H1 (cell line): ENCODE results near the gene AP1G2. TPM values are rescaled to one million over a fixed set of nuclear protein-coding genes. Genes with fewer than 3 reads are reported as not detected.
"Not testable (repeated sequence)": the region's sequence is repeated elsewhere in the genome, so short reads cannot be mapped to it uniquely, and the experiment has no call there.

Experiments used
- CTCF ChIA-PET: fragments of 300-600 bp; sonication (Branson Sonifier 250); formaldehyde crosslinking; loops from one replicate; lab custom pipeline; 2021; ENCODE audit not compliant: partially characterized antibody; lab: Charles Lee
- POLR2A ChIA-PET: fragments of 300-600 bp; sonication (Branson Sonifier 250); formaldehyde crosslinking; loops from one replicate; lab custom pipeline; 2021; ENCODE audit warnings: inconsistent platforms; ENCODE audit not compliant: partially characterized antibody; lab: Charles Lee
- DNase-seq, 2 experiments: peaks; one replicate each; pipeline versions ENCODE4 v3.0.0 to v3.0.0-alpha.2; 2010 to 2022; ENCODE audit warnings: low spot score in 2 of 2, low read depth in 1 of 2, mixed read lengths in 1 of 2
- FAIRE-seq: peaks from 2 replicates; lab custom pipeline; 2011; peaks lifted over from hg19 to GRCh38; lab: Jason Lieb, UNC
- H2AFZ ChIP-seq: 2 replicates; pipeline ENCODE4 v1.8.1; 2012; ENCODE audit warnings: low read length, inconsistent platforms
- H2AK5ac ChIP-seq: 2 replicates; pipeline ENCODE4 v1.6.1; 2013; ENCODE audit warnings: low read depth, low read length
- H2BK120ac ChIP-seq: replicated peaks from 2 replicates; pipeline ENCODE3; 2013; ENCODE audit warnings: low read depth, low read length, inconsistent platforms
- H2BK12ac ChIP-seq: 2 replicates; pipeline ENCODE4 v1.6.1; 2013; ENCODE audit warnings: low read depth, low read length
- H2BK15ac ChIP-seq: 2 replicates; pipeline ENCODE4 v1.6.1; 2013; ENCODE audit warnings: low read length
- H2BK20ac ChIP-seq: 2 replicates; pipeline ENCODE4 v1.6.1; 2013; ENCODE audit warnings: low read length
- H2BK5ac ChIP-seq: 2 replicates; pipeline ENCODE4 v1.6.1; 2013; ENCODE audit warnings: low read depth, low read length
- H3K14ac ChIP-seq: 2 replicates; pipeline ENCODE4 v1.6.1; 2013; ENCODE audit warnings: inconsistent platforms; ENCODE audit not compliant: insufficient read length
- H3K18ac ChIP-seq: 2 replicates; pipeline ENCODE4 v1.6.1; 2013; ENCODE audit warnings: low read length; ENCODE audit errors: extremely low read depth
- H3K23ac ChIP-seq: 2 replicates; pipeline ENCODE4 v1.6.1; 2013; ENCODE audit warnings: inconsistent platforms; ENCODE audit not compliant: insufficient read length
- H3K23me2 ChIP-seq: 2 replicates; pipeline ENCODE4 v1.6.1; 2013; ENCODE audit warnings: low read depth, low read length
- H3K27ac ChIP-seq: 2 replicates; pipeline ENCODE4 v1.6.1; 2011; ENCODE audit warnings: low read depth, low read length, inconsistent platforms
- H3K27me3 ChIP-seq, 4 experiments: replicated peaks in 1 of 4; 1 replicate in 1 of 4; 2 replicates in 3 of 4; pipeline versions ENCODE4 v1.6.1 to v1.8.1; 2011 to 2013; ENCODE audit warnings: low read length in 3 of 4, mild to moderate bottlenecking in 3 of 4, inconsistent platforms in 2 of 4, mixed read lengths in 2 of 4, moderate library complexity in 1 of 4; ENCODE audit not compliant: control insufficient read depth in 3 of 4, insufficient read depth in 3 of 4; ENCODE audit errors: extremely low read depth in 1 of 4
- H3K36me3 ChIP-seq, 4 experiments: 2 replicates each; pipeline versions ENCODE4 v1.6.1 to v1.8.1; 2011 to 2013; ENCODE audit warnings: mild to moderate bottlenecking in 4 of 4, low read length in 3 of 4, moderate library complexity in 2 of 4, control low read depth in 1 of 4, inconsistent platforms in 1 of 4; ENCODE audit not compliant: insufficient read depth in 4 of 4, control insufficient read depth in 2 of 4
- H3K4ac ChIP-seq: replicated peaks from 2 replicates; pipeline ENCODE3; 2013; ENCODE audit warnings: low read length, low read depth, mixed read lengths, inconsistent platforms; ENCODE audit not compliant: insufficient read length
- H3K4me1 ChIP-seq, 4 experiments: replicated peaks in 1 of 4; 1 replicate in 1 of 4; 2 replicates in 3 of 4; pipeline versions ENCODE4 v1.6.1 to v1.8.1; 2011 to 2013; ENCODE audit warnings: low read length in 3 of 4, inconsistent platforms in 2 of 4, mixed read lengths in 1 of 4; ENCODE audit not compliant: insufficient read depth in 4 of 4, control insufficient read depth in 3 of 4
- H3K4me2 ChIP-seq, 2 experiments: 2 replicates each; pipeline versions ENCODE4 v1.6.1 to v1.8.1; 2011 to 2013; ENCODE audit warnings: low read depth in 2 of 2, low read length in 2 of 2, control low read depth in 1 of 2, inconsistent platforms in 1 of 2, mild to moderate bottlenecking in 1 of 2; ENCODE audit not compliant: insufficient read depth in 1 of 2
- H3K4me3 ChIP-seq, 4 experiments: fragments of 200-600, 300-600 bp in 1 of 4; sonication (generic), shearing (Covaris generic), sonication (Bioruptor Twin) in 1 of 4; 2 replicates each; pipeline versions ENCODE4 v1.5.1 to v1.8.1; 2011 to 2016; ENCODE audit warnings: low read length in 4 of 4, low read depth in 3 of 4, control low read depth in 2 of 4, inconsistent platforms in 2 of 4, mild to moderate bottlenecking in 2 of 4, mixed read lengths in 1 of 4, moderate library complexity in 1 of 4; ENCODE audit not compliant: insufficient read depth in 2 of 4; ENCODE audit errors: extremely low read depth in 1 of 4
- H3K56ac ChIP-seq: replicated peaks from 2 replicates; pipeline ENCODE3; 2013; ENCODE audit warnings: low read depth, mild to moderate bottlenecking, mixed read lengths, low read length, inconsistent platforms; ENCODE audit not compliant: insufficient read length
- H3K79me1 ChIP-seq: 2 replicates; pipeline ENCODE4 v1.6.1; 2013; ENCODE audit warnings: low read depth, low read length, control low read depth
- H3K79me2 ChIP-seq, 2 experiments: 2 replicates each; pipeline versions ENCODE4 v1.6.1 to v1.8.1; 2012 to 2013; ENCODE audit warnings: low read length in 2 of 2, mild to moderate bottlenecking in 2 of 2, inconsistent platforms in 1 of 2; ENCODE audit not compliant: insufficient read depth in 2 of 2, control insufficient read depth in 1 of 2
- H3K9ac ChIP-seq, 4 experiments: replicated peaks in 1 of 4; 1 replicate in 1 of 4; 2 replicates in 3 of 4; pipeline versions ENCODE4 v1.6.1 to v1.8.1; 2011 to 2013; ENCODE audit warnings: low read depth in 3 of 4, low read length in 3 of 4, control low read depth in 2 of 4, mild to moderate bottlenecking in 2 of 4, moderate library complexity in 2 of 4, inconsistent platforms in 1 of 4; ENCODE audit errors: extremely low read depth in 1 of 4
- H3K9me3 ChIP-seq, 2 experiments: 2 replicates each; pipeline versions ENCODE4 v1.6.1 to v1.8.1; 2012 to 2013; ENCODE audit warnings: mild to moderate bottlenecking in 2 of 2, moderate library complexity in 2 of 2, control low read depth in 1 of 2, inconsistent platforms in 1 of 2, low read depth in 1 of 2, low read length in 1 of 2, mixed read lengths in 1 of 2; ENCODE audit not compliant: insufficient read depth in 2 of 2
- H4K20me1 ChIP-seq, 2 experiments: replicated peaks in 1 of 2; 2 replicates each; pipeline versions ENCODE3 to v1.8.1; 2011 to 2013; ENCODE audit warnings: inconsistent platforms in 2 of 2, low read length in 2 of 2, mild to moderate bottlenecking in 1 of 2; ENCODE audit not compliant: insufficient read depth in 2 of 2, control insufficient read depth in 1 of 2
- H4K5ac ChIP-seq: 2 replicates; pipeline ENCODE4 v1.6.1; 2013; ENCODE audit warnings: low read length, low read depth, mixed read lengths, inconsistent platforms; ENCODE audit not compliant: insufficient read length
- H4K8ac ChIP-seq: 2 replicates; pipeline ENCODE4 v1.8.0; 2013; ENCODE audit warnings: mild to moderate bottlenecking, moderate library complexity, low read length, inconsistent platforms; ENCODE audit not compliant: insufficient read depth; ENCODE audit errors: extremely low read depth
- H4K91ac ChIP-seq: replicated peaks from 2 replicates; pipeline ENCODE3; 2013; ENCODE audit warnings: low read length, mixed read lengths, inconsistent platforms; ENCODE audit not compliant: insufficient read length
- WGBS, 2 experiments: shearing (Covaris generic) in 1 of 2; methylation state at CpG; one replicate each; pipeline versions ENCODE4 v1.1.6 to v1.1.7; 2013 to 2015; ENCODE audit warnings: low lambda C conversion rate in 2 of 2, mixed read lengths in 2 of 2, inconsistent platforms in 1 of 2, low coverage in 1 of 2, missing lambda C conversion rate in 1 of 2; ENCODE audit not compliant: insufficient replicate concordance in 2 of 2, insufficient coverage in 1 of 2, insufficient read length in 1 of 2; ENCODE audit errors: extremely low coverage in 1 of 2, missing lambda C conversion rate in 1 of 2; 5-methylcytosine and 5-hydroxymethylcytosine counted together
- polyA plus RNA-seq, 7 experiments: library from polyadenylated mRNA; depleted of rRNA in 3 of 7; stranded (reverse) in 5 of 7; unstranded in 2 of 7; fragments of >200 nt in 5 of 7; fragments of 200-250 nt in 2 of 7; gene quantifications; 1 replicate in 5 of 7; 2 replicates in 1 of 7; 4 replicates in 1 of 7; pipeline versions ENCODE4 v1.2.1 to v1.2.3, GENCODE V29; 2011 to 2013; ENCODE audit warnings: missing spikeins in 2 of 7, mixed read lengths in 2 of 7
- total RNA-seq: library from RNA; stranded (reverse); fragmentation: NEBNext Ultra II Directional; extraction: Animal tissue kit (Norgen Biotek cat#: 25700); gene quantifications from 2 replicates; pipeline ENCODE4 v1.2.1, GENCODE V29; 2021

AP1G2 gene
- total and polyA plus RNA-seq, 2 of the 8 experiments (the other 6 are each of a cell fraction or from before 2014, with no cell fraction given) = 70.9 to 134 TPM

- H3K79me1 ChIP-seq, H3K4ac ChIP-seq, H3K9ac ChIP-seq, H2AFZ ChIP-seq, H3K4me2 ChIP-seq, H4K91ac ChIP-seq, H3K36me3 ChIP-seq, FAIRE-seq, H2AK5ac ChIP-seq, H2BK12ac ChIP-seq, H4K20me1 ChIP-seq, H2BK20ac ChIP-seq, H3K23me2 ChIP-seq, H3K27ac ChIP-seq, H2BK120ac ChIP-seq, H3K4me1 ChIP-seq, H3K23ac ChIP-seq, H3K14ac ChIP-seq, H3K56ac ChIP-seq, H3K79me2 ChIP-seq, H3K27me3 ChIP-seq, H3K18ac ChIP-seq, H4K5ac ChIP-seq, H2BK5ac ChIP-seq, H3K4me3 ChIP-seq, H2BK15ac ChIP-seq, H3K9me3 ChIP-seq, H4K8ac ChIP-seq, DNase-seq: not testable (repeated sequence)
- CTCF ChIA-PET = interaction anchor here (1.9 kb wide), 1 partner anchor 49 kb away, joined by 6 read pairs; no protein-coding TSS in a partner anchor
- 94% methylated on average over 22 of the region's 25 CpGs; no CpG with 5 or more reads in 1 of the 2 experiments for WGBS, 2 experiments
- POLR2A ChIA-PET = interaction anchor here (1.2 to 1.4 kb wide), 4 partner anchors 12 to 54 kb away, joined by 3 to 4 read pairs (median 3); no protein-coding TSS in a partner anchor
These were observed 16.4 kb upstream of the AP1G2 start for GRCh38 chr14:23583761-23584526.
